ENCODE data around the gene KAT2B. TPM values are rescaled to one million over a fixed set of nuclear protein-coding genes. Genes with fewer than 3 reads are reported as not detected.

The KAT2B gene
- total RNA-seq, 3 donors from 2014 or later = 27.2 to 49.1 (median 27.5) TPM

- no peak for ATAC-seq
- Histone ChIP-seq H3K9me3 (no peaks in the 10 kb centered on the region), H3K4me3 (no peak overlapping the region), H3K36me3 (ENCODE audit: low read depth) (no peaks in the 10 kb centered on the region), H3K4me1 (ENCODE audit: low read depth) (no peaks in the 10 kb centered on the region)
- intact Hi-C loops (cut with DNase I, micrococcal nuclease) = no loop called here
- TF ChIP-seq, protein P1, sequence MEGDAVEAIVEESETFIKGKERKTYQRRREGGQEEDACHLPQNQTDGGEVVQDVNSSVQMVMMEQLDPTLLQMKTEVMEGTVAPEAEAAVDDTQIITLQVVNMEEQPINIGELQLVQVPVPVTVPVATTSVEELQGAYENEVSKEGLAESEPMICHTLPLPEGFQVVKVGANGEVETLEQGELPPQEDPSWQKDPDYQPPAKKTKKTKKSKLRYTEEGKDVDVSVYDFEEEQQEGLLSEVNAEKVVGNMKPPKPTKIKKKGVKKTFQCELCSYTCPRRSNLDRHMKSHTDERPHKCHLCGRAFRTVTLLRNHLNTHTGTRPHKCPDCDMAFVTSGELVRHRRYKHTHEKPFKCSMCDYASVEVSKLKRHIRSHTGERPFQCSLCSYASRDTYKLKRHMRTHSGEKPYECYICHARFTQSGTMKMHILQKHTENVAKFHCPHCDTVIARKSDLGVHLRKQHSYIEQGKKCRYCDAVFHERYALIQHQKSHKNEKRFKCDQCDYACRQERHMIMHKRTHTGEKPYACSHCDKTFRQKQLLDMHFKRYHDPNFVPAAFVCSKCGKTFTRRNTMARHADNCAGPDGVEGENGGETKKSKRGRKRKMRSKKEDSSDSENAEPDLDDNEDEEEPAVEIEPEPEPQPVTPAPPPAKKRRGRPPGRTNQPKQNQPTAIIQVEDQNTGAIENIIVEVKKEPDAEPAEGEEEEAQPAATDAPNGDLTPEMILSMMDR (IDR thresholded peaks at IDR 0.05) = no peak
- no peak for DNase-seq
Observed at GRCh38 chr3:20148466-20148865, 108.2 kb downstream of the KAT2B start.

DNA sequence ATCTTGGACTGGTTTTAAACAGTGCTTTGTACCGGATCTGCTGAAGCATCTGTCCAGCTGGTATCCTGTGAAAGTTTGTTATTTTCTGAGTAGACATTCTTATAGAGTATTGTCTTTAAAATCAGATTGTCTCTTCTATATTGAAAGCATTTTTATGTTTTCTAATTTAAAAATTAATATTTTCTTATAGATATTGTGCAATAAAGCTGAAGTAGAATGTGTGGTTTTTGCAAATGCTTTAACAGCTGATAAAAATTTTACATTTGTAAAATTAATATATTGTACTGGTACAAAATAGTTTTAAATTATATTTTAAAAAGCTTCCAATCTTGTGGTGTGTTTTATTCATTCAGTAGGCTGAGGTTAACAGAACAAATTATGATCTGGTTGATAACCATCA, 113.8 kb downstream of the KAT2B start:
- intact Hi-C loops (cut with DNase I, micrococcal nuclease) = no loop called here
- Histone ChIP-seq H3K36me3 (ENCODE audit: low read depth) (no peaks in the 10 kb centered on the region), H3K9me3 (no peaks in the 10 kb centered on the region), H3K4me1 (ENCODE audit: low read depth) (no peaks in the 10 kb centered on the region), H3K4me3 (no peak overlapping the region)
- no peak for DNase-seq
- TF ChIP-seq, protein P1 (IDR thresholded peaks at IDR 0.05) = no peak
- no peak for ATAC-seq

DNA sequence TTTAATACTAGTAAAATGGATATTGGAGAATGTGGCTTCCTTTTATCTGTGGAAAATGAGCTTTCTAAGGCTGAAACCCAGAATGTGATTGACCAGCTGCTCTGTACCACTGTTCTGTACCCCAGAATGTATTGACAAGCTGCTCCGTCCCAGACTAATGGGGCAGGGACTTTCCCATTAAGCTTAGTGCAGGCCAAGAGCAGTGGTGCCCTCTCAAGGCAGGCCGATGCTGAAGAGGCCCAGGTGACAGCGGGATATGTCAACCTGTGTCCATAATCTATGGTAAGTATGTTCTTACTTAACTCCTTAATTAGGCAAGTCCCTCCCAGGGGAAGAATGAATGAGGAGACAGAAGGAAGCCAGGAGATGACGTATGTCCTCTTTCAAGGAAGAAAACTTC, 114.7 kb downstream of the KAT2B start:
- Histone ChIP-seq H3K36me3 (ENCODE audit: low read depth) (no peaks in the 10 kb centered on the region), H3K9me3 (no peaks in the 10 kb centered on the region), H3K4me1 (ENCODE audit: low read depth) (no peaks in the 10 kb centered on the region), H3K4me3 (no peak overlapping the region)
- DNase-seq (no peak), ATAC-seq (no peak)
- intact Hi-C loops (cut with DNase I, micrococcal nuclease) = no loop called here
- TF ChIP-seq, protein P1 (IDR thresholded peaks at IDR 0.05) = no peak

- no peaks in the 10 kb centered on the region for H3K36me3 ChIP-seq (ENCODE audit: low read depth)
- TF ChIP-seq, protein P1 (IDR thresholded peaks at IDR 0.05) = no peak
- DNase-seq (no peak), ATAC-seq (no peak)
- H3K4me3 ChIP-seq = no peak overlapping the region
- H3K4me1 ChIP-seq (ENCODE audit: low read depth) = no peaks in the 10 kb centered on the region
- H3K9me3 ChIP-seq = no peaks in the 10 kb centered on the region
- intact Hi-C loops (cut with DNase I, micrococcal nuclease) = no loop called here
Observed at GRCh38 chr3:20160230-20160629, 120.0 kb downstream of the KAT2B start.

DNA sequence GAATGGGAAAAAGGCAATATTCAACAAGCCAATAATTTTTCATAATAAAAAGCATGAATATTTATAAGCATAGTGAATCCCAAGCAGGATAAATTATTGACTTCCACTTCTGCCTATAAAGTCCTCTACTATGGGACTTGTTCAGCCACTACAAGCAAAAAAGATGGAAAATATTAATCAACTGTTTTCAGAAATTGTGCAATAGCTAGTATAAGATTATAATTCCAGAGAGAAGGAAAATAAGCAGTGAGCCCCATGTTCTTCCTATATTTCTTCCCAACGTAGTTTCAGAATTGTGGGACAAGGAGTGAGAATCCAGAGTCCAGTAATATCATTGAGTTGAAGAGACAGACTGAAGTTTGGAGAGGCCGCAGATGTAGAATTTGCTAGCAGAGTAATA, 121.5 kb downstream of the KAT2B start:
- ATAC-seq = no peak
- no peaks in the 10 kb centered on the region for H3K4me1 ChIP-seq (ENCODE audit: low read depth)
- TF ChIP-seq, protein P1 (IDR thresholded peaks at IDR 0.05) = no peak

DNA sequence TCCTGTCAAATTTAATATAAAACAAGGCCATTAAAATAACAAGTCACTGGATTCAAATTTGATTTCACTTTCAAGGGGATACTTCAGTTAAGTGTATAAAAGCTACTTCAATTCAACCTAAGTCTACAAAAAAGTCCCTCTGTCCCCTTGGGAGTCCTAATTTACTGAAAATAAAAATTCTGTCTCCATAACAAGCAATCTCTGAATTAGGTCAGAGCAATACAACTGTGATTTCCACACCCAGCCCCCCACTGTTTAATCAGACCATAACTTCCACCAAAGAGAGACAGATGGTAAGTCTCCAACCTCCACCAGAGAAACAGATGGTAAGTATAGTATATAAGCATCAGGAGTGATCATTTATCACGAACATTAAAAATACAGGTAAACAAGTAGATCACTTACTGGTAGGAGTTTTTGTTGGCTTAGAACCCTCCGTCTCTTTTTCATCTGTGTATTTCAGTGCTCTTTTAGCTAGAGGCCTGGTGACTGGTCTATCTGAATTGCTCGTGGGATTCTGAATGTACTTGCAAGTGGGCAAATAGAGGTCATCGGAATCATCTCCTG, 133.7 kb downstream of the KAT2B start:
- intact Hi-C loops (cut with DNase I, micrococcal nuclease) = no loop called here
- Histone ChIP-seq H3K4me1 (ENCODE audit: low read depth) (no peaks in the 10 kb centered on the region), H3K4me3 (no peak overlapping the region), H3K36me3 (ENCODE audit: low read depth) (no peaks in the 10 kb centered on the region), H3K9me3 (no peaks in the 10 kb centered on the region)
- ATAC-seq (peak; percentile 44), DNase-seq (peak in 1 of 3 donors; percentile 5)
- TF ChIP-seq, protein P1 (IDR thresholded peaks at IDR 0.05) = no peak

More for the DNA sequence above, 121.5 kb downstream of the KAT2B start:
- intact Hi-C loops (cut with DNase I, micrococcal nuclease) = no loop called here
- H3K9me3 ChIP-seq = no peaks in the 10 kb centered on the region
- H3K4me3 ChIP-seq = no peak overlapping the region
- no peak for DNase-seq
- H3K36me3 ChIP-seq (ENCODE audit: low read depth) = no peaks in the 10 kb centered on the region

Data from mucosa of descending colon (tissue), 3 donors.